ENCODE results near the gene MRPS22. TPM values are rescaled to one million over a fixed set of nuclear protein-coding genes. Genes with fewer than 3 reads are reported as not detected.
"Not testable (repeated sequence)": the region's sequence is repeated elsewhere in the genome, so short reads cannot be mapped to it uniquely, and the experiment has no call there.

Gene MRPS22
- total and polyA plus RNA-seq, 4 experiments from 2014 or later, result 33.4 to 58.5 (median 40.9) TPM

- ChIA-PET CTCF (ENCODE audit: partially characterized antibody) (no interaction called here), POLR2A (ENCODE audit: partially characterized antibody) (no interaction called here)
- intact Hi-C loops (cut with micrococcal nuclease), result no loop called here
- Mint-ChIP-seq H3K36me3 (peaks cover 57 to 74% of the 10 kb centered on the region in 2 donors), H3K4me3 (no peak overlapping the region), H3K27me3 (no peaks in the 10 kb centered on the region), H3K4me1 (peaks cover 12 to 27% (median 14%) of the 10 kb centered on the region in 4 donors), H3K27ac (peak overlapping the region in 2 of 7 donors; percentile 71 to 82), H3K9me3 (no peaks in the 10 kb centered on the region)
- Histone ChIP-seq H3K4me3 (ENCODE audit: low read length in 2 of 2) (no peak overlapping the region), H3K4me1 (ENCODE audit: insufficient read depth, low read length) (peaks cover 3% of the 10 kb centered on the region), H3K36me3 (ENCODE audit: insufficient read depth, low read length) (peaks cover 62% of the 10 kb centered on the region), H3K27ac (ENCODE audit: low read depth, low read length) (no peak overlapping the region), H3K9me3 (ENCODE audit: control insufficient read depth in 1 of 2, low read length in 2 of 2) (no peaks in the 10 kb centered on the region), H3K27me3 (ENCODE audit: insufficient read depth, low read length) (no peaks in the 10 kb centered on the region)
- no peak for DNase-seq
These were observed 33.6 kb downstream of the MRPS22 start for GRCh38 chr3:139377378-139377777.

- H3K4me3 Mint-ChIP-seq, result no peak overlapping the region
- peaks cover 53% of the 10 kb centered on the region for H3K36me3 ChIP-seq (ENCODE audit: insufficient read depth, low read length)
- peak overlapping the region in 2 of 7 donors; percentile 32 to 65 for H3K27ac Mint-ChIP-seq
- H3K4me1 ChIP-seq (ENCODE audit: insufficient read depth, low read length), result peaks cover 3% of the 10 kb centered on the region
- peaks cover 14 to 31% (median 17%) of the 10 kb centered on the region in 4 donors for H3K4me1 Mint-ChIP-seq
- H3K27ac ChIP-seq (ENCODE audit: low read depth, low read length), result no peak overlapping the region
- intact Hi-C loops (cut with micrococcal nuclease), result no loop called here
- H3K9me3 ChIP-seq (ENCODE audit: control insufficient read depth in 1 of 2, low read length in 2 of 2), result no peaks in the 10 kb centered on the region
- H3K36me3 Mint-ChIP-seq, result peaks cover 49 to 68% of the 10 kb centered on the region in 2 donors
- no peaks in the 10 kb centered on the region for H3K27me3 ChIP-seq (ENCODE audit: insufficient read depth, low read length)
- no peaks in the 10 kb centered on the region for H3K27me3 Mint-ChIP-seq
- ChIA-PET POLR2A (ENCODE audit: partially characterized antibody) (no interaction called here), CTCF (ENCODE audit: partially characterized antibody) (no interaction called here)
- DNase-seq, result no peak
- no peak overlapping the region for H3K4me3 ChIP-seq (ENCODE audit: low read length in 2 of 2)
- no peaks in the 10 kb centered on the region for H3K9me3 Mint-ChIP-seq
These were observed 34.9 kb downstream of the MRPS22 start for GRCh38 chr3:139378587-139379241.

- H3K4me3 Mint-ChIP-seq, result no peak overlapping the region
These were observed 36.8 kb downstream of the MRPS22 start for GRCh38 chr3:139380575-139380974.

GRCh38 chr3:139382291-139382690, 38.5 kb downstream of the MRPS22 start:
- H3K27ac ChIP-seq (ENCODE audit: low read depth, low read length); H3K27me3 Mint-ChIP-seq; H3K9me3 Mint-ChIP-seq; CTCF ChIA-PET (ENCODE audit: partially characterized antibody); POLR2A ChIA-PET (ENCODE audit: partially characterized antibody); H3K9me3 ChIP-seq (ENCODE audit: control insufficient read depth in 1 of 2, low read length in 2 of 2); DNase-seq; H3K4me3 ChIP-seq (ENCODE audit: low read length in 2 of 2); intact Hi-C loops (cut with micrococcal nuclease); H3K27me3 ChIP-seq (ENCODE audit: insufficient read depth, low read length); H3K4me3 Mint-ChIP-seq: not testable (repeated sequence)
- H3K36me3 ChIP-seq (ENCODE audit: insufficient read depth, low read length), result peaks cover 31% of the 10 kb centered on the region
- Mint-ChIP-seq H3K4me1 (peaks cover 31 to 56% (median 41%) of the 10 kb centered on the region in 4 donors), H3K27ac (peak overlapping the region in 1 of 7 donors; percentile 84), H3K36me3 (peaks cover 33 to 55% of the 10 kb centered on the region in 2 donors)
- H3K4me1 ChIP-seq (ENCODE audit: insufficient read depth, low read length), result peaks cover 25% of the 10 kb centered on the region

More at GRCh38 chr3:139380575-139380974, 36.8 kb downstream of the MRPS22 start:
- intact Hi-C loops (cut with micrococcal nuclease), result no loop called here
- H3K9me3 ChIP-seq (ENCODE audit: control insufficient read depth in 1 of 2, low read length in 2 of 2), result no peaks in the 10 kb centered on the region
- H3K27ac Mint-ChIP-seq, result peak overlapping the region in 4 of 7 donors; percentile 7 to 63 (median 48)
- DNase-seq, result no peak
- ChIA-PET POLR2A (ENCODE audit: partially characterized antibody) (interaction anchor here (1.2 kb wide), 1 partner anchor 9 kb away, joined by 3 read pairs; the partner anchor contains the start of gene COPB2), CTCF (ENCODE audit: partially characterized antibody) (no interaction called here)
- H3K27me3 Mint-ChIP-seq, result no peaks in the 10 kb centered on the region
- peaks cover 19 to 40% (median 28%) of the 10 kb centered on the region in 4 donors for H3K4me1 Mint-ChIP-seq
- H3K27ac ChIP-seq (ENCODE audit: low read depth, low read length), result no peak overlapping the region
- H3K36me3 Mint-ChIP-seq, result peaks cover 38 to 59% of the 10 kb centered on the region in 2 donors
- no peaks in the 10 kb centered on the region for H3K27me3 ChIP-seq (ENCODE audit: insufficient read depth, low read length)
- H3K9me3 Mint-ChIP-seq, result no peaks in the 10 kb centered on the region
- H3K36me3 ChIP-seq (ENCODE audit: insufficient read depth, low read length), result peaks cover 36% of the 10 kb centered on the region
- no peak overlapping the region for H3K4me3 ChIP-seq (ENCODE audit: low read length in 2 of 2)
- H3K4me1 ChIP-seq (ENCODE audit: insufficient read depth, low read length), result peaks cover 9% of the 10 kb centered on the region

- CTCF ChIA-PET (ENCODE audit: partially characterized antibody), result no interaction called here
- H3K4me1 Mint-ChIP-seq, result peaks cover 34 to 58% (median 49%) of the 10 kb centered on the region in 4 donors
These were observed 44.3 kb downstream of the MRPS22 start for GRCh38 chr3:139388077-139388476.

GRCh38 chr3:139388821-139389551, 45.2 kb downstream of the MRPS22 start:
- peaks cover 32 to 55% (median 47%) of the 10 kb centered on the region in 4 donors for H3K4me1 Mint-ChIP-seq
- intact Hi-C loops (cut with micrococcal nuclease), result loop anchor here (1.0 kb wide), 1 partner anchor 46 kb away; no protein-coding TSS in a partner anchor
- peak overlapping the region; percentile 92 to 99 (median 98) for H3K4me3 Mint-ChIP-seq
- H3K27ac ChIP-seq (ENCODE audit: low read depth, low read length), result peak overlapping the region; percentile 93
- DNase-seq, result peak in 4 of 5 donors; percentile 0 to 47 (median 7)
- H3K27ac Mint-ChIP-seq, result peak overlapping the region; percentile 96 to 100 (median 100)
- peaks cover 0 to 20% of the 10 kb centered on the region in 2 donors for H3K36me3 Mint-ChIP-seq
- peaks cover 38% of the 10 kb centered on the region for H3K4me1 ChIP-seq (ENCODE audit: insufficient read depth, low read length)
- H3K4me3 ChIP-seq (ENCODE audit: low read length in 2 of 2), result peak overlapping the region; percentile 92 to 97
- no peaks in the 10 kb centered on the region for H3K36me3 ChIP-seq (ENCODE audit: insufficient read depth, low read length)
- ChIA-PET POLR2A (ENCODE audit: partially characterized antibody) (interaction anchor here (0.7 to 1.9 kb wide), 5 partner anchors 9 to 795 kb away, joined by 3 to 13 read pairs (median 3); partner anchors contain the start of genes CEP70 and MRPS22), CTCF (ENCODE audit: partially characterized antibody) (interaction anchor here (1.1 to 1.4 kb wide), 3 partner anchors 25 to 465 kb away, joined by 3 read pairs; no protein-coding TSS in a partner anchor)
- no peaks in the 10 kb centered on the region for H3K27me3 ChIP-seq (ENCODE audit: insufficient read depth, low read length)
- H3K9me3 ChIP-seq (ENCODE audit: control insufficient read depth in 1 of 2, low read length in 2 of 2), result no peaks in the 10 kb centered on the region
- H3K9me3 Mint-ChIP-seq, result no peaks in the 10 kb centered on the region
- H3K27me3 Mint-ChIP-seq, result no peaks in the 10 kb centered on the region

More at GRCh38 chr3:139388077-139388476, 44.3 kb downstream of the MRPS22 start:
- POLR2A ChIA-PET (ENCODE audit: partially characterized antibody), result no interaction called here
- DNase-seq, result no peak
- Histone ChIP-seq H3K4me3 (ENCODE audit: low read length in 2 of 2) (no peak overlapping the region), H3K4me1 (ENCODE audit: insufficient read depth, low read length) (peaks cover 38% of the 10 kb centered on the region), H3K27ac (ENCODE audit: low read depth, low read length) (no peak overlapping the region), H3K9me3 (ENCODE audit: control insufficient read depth in 1 of 2, low read length in 2 of 2) (no peaks in the 10 kb centered on the region), H3K36me3 (ENCODE audit: insufficient read depth, low read length) (no peaks in the 10 kb centered on the region), H3K27me3 (ENCODE audit: insufficient read depth, low read length) (no peaks in the 10 kb centered on the region)
- peak overlapping the region in 5 of 7 donors; percentile 42 to 96 (median 62) for H3K27ac Mint-ChIP-seq
- intact Hi-C loops (cut with micrococcal nuclease), result no loop called here
- H3K27me3 Mint-ChIP-seq, result no peaks in the 10 kb centered on the region
- H3K4me3 Mint-ChIP-seq, result peak overlapping the region in 7 of 8 donors; percentile 66 to 99 (median 92)
- H3K9me3 Mint-ChIP-seq, result no peaks in the 10 kb centered on the region
- peaks cover 0 to 24% of the 10 kb centered on the region in 2 donors for H3K36me3 Mint-ChIP-seq

All from CD4-positive, alpha-beta memory T cell (primary cell).